ENCODE data around the gene BCL11A.

BCL11A gene

GRCh38 chr2:60558536-60558935 is 5.1 kb upstream of the BCL11A start:
- no peak overlapping the region for H3K27ac ChIP-seq
- no peak for TF ChIP-seq ZFX (IDR thresholded peaks at IDR 0.05)
- TF ChIP-seq, protein P1, sequence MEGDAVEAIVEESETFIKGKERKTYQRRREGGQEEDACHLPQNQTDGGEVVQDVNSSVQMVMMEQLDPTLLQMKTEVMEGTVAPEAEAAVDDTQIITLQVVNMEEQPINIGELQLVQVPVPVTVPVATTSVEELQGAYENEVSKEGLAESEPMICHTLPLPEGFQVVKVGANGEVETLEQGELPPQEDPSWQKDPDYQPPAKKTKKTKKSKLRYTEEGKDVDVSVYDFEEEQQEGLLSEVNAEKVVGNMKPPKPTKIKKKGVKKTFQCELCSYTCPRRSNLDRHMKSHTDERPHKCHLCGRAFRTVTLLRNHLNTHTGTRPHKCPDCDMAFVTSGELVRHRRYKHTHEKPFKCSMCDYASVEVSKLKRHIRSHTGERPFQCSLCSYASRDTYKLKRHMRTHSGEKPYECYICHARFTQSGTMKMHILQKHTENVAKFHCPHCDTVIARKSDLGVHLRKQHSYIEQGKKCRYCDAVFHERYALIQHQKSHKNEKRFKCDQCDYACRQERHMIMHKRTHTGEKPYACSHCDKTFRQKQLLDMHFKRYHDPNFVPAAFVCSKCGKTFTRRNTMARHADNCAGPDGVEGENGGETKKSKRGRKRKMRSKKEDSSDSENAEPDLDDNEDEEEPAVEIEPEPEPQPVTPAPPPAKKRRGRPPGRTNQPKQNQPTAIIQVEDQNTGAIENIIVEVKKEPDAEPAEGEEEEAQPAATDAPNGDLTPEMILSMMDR (conservative IDR thresholded peaks at IDR 0.05) = no peak

GRCh38 chr2:60557486-60557864 is 4.0 kb upstream of the BCL11A start:
- TF ChIP-seq, protein P1 (conservative IDR thresholded peaks at IDR 0.05) = no peak
- no peak for TF ChIP-seq ZFX (IDR thresholded peaks at IDR 0.05)

GRCh38 chr2:60556576-60557485 is 3.4 kb upstream of the BCL11A start:
- no peak for TF ChIP-seq ZFX (IDR thresholded peaks at IDR 0.05)
- TF ChIP-seq, protein P1 (conservative IDR thresholded peaks at IDR 0.05) = no peak
- no peak overlapping the region for H3K27ac ChIP-seq

More at GRCh38 chr2:60557486-60557864, 4.0 kb upstream of the BCL11A start:
- no peak overlapping the region for H3K27ac ChIP-seq

DNA sequence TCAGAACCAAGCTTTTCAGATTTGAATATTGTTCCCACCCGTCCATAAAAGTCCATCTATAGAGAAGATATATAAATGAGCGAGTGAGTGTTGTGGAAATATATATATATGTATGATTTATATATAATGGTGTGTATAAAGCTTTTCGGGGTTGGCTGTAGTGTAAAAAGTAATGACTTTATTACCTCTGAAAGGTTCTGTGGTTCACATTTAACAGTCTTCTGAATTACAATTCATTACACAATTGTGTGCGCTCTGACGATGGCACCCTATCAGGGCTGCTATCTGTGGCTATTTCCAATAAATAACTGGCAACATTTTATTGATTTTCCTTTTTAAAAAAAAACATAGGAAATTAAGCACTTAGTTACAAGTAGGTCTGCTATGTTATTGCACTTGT is 2.7 kb upstream of the BCL11A start:
- TF ChIP-seq, protein P1 (conservative IDR thresholded peaks at IDR 0.05) = no peak
- no peak for TF ChIP-seq ZFX (IDR thresholded peaks at IDR 0.05)
- no peak overlapping the region for H3K27ac ChIP-seq

DNA sequence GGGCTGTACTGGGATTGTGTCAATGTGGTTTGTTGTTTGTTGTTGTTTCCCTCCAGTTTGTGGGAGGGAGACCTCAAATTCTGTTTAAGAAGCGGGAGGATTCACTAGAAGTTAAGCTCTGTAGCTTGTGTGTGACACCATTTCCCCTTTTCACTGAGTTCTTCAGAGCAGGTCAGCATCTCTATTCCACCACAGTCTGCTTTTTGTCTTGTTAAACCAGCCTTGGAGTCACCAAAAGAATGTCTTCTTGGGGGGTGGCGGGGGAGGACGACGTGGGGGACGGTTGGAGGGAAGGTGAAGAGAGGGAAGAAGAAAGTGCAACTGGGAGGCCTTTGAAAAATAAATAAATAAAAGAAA is 2.3 kb upstream of the BCL11A start:
- TF ChIP-seq ZFX (IDR thresholded peaks at IDR 0.05) = no peak
- TF ChIP-seq, protein P1 (conservative IDR thresholded peaks at IDR 0.05) = no peak
- no peak overlapping the region for H3K27ac ChIP-seq

GRCh38 chr2:60555066-60555782 is 1.8 kb upstream of the BCL11A start:
- TF ChIP-seq, protein P1 (conservative IDR thresholded peaks at IDR 0.05) = peak; percentile 38
- no peak for TF ChIP-seq ZFX (IDR thresholded peaks at IDR 0.05)
- H3K27ac ChIP-seq = no peak overlapping the region

DNA sequence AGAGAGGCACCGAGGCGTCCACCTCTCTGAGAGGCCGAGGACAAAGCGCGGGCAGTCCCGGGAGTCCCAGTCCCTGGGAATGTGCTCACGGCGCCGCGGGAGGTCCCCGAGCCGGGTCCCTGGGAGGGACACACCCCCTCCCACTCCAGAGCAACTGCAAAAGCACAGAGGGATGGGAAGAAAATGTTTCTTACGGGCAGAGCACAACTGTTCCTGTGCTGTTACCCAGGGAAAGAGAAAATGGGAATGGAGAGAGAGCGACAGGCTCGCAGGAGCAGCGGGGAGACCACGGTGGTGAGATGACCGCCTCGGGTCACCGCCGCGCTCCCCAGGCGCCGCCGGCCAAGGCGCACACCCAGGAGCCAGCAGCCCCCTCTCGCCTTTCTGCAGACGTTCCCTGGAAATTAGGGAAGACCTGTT is 1.2 kb upstream of the BCL11A start:
- TF ChIP-seq, protein P1 (conservative IDR thresholded peaks at IDR 0.05) = no peak
- TF ChIP-seq ZFX (IDR thresholded peaks at IDR 0.05) = no peak
- no peak overlapping the region for H3K27ac ChIP-seq

All from C4-2B (cell line).